B cell (primary cell): ENCODE data around the gene CDC42BPG.

Experiments used
- EZH2 ChIP-seq: IDR thresholded peaks from 2 replicates; pipeline ENCODE4 v1.6.1; 2012; ENCODE audit warnings: borderline replicate concordance, low read depth, mild to moderate bottlenecking, moderate library complexity, low read length; ENCODE audit not compliant: insufficient read depth, poor library complexity, severe bottlenecking
- TF ChIP-seq, protein P1 (sequence below): fragments of 200-600 bp; IDR thresholded peaks from one replicate; pipeline ENCODE4 v1.8.0; 2022; ENCODE audit warnings: antibody characterized with exemption, mild to moderate bottlenecking

DNA sequence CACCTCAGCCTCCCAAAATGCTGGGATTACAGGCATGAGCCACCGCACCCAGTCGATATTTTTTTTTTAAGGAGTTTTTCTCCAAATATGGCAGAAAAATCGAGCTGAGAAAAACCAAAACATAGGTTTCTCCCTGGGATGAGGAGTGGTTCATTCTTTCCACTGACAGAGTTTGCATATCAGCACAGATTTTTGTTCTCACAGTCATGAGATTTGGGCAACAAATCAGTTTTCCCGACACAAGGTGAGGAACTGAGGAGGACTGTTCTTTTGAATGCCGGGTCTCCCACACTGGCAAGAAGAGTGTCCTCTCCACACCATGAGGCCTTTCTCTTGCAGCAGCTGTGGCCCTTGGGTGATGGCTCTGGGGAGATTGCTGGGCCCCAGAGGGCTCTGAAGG is 37.8 kb upstream of the CDC42BPG start:
- TF ChIP-seq, protein P1, sequence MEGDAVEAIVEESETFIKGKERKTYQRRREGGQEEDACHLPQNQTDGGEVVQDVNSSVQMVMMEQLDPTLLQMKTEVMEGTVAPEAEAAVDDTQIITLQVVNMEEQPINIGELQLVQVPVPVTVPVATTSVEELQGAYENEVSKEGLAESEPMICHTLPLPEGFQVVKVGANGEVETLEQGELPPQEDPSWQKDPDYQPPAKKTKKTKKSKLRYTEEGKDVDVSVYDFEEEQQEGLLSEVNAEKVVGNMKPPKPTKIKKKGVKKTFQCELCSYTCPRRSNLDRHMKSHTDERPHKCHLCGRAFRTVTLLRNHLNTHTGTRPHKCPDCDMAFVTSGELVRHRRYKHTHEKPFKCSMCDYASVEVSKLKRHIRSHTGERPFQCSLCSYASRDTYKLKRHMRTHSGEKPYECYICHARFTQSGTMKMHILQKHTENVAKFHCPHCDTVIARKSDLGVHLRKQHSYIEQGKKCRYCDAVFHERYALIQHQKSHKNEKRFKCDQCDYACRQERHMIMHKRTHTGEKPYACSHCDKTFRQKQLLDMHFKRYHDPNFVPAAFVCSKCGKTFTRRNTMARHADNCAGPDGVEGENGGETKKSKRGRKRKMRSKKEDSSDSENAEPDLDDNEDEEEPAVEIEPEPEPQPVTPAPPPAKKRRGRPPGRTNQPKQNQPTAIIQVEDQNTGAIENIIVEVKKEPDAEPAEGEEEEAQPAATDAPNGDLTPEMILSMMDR, result no peak
- TF ChIP-seq EZH2, result no peak
